Measurements from ENCODE around the gene RALGPS1. TPM values are rescaled to one million over a fixed set of nuclear protein-coding genes. Genes with fewer than 3 reads are reported as not detected.

Gene RALGPS1
- total and polyA plus RNA-seq, 2 of the 8 experiments (the other 6 are each of a cell fraction or from before 2014, with no cell fraction given) = 20.0 to 23.5 TPM

- TF ChIP-seq ATF2 (IDR thresholded peaks at IDR 0.05; ENCODE audit: low read length) = no peak
- TF ChIP-seq MAX (IDR thresholded peaks at IDR 0.05) = no peak
- no peak for TF ChIP-seq TAF7 (optimal IDR thresholded peaks at IDR 0.05; ENCODE audit: borderline replicate concordance, low read depth, low read length)
- no peak for TF ChIP-seq TCF12 (IDR thresholded peaks at IDR 0.05; ENCODE audit: low read depth, low read length)
These were observed 265.3 kb downstream of the RALGPS1 start (continued) for GRCh38 chr9:127179633-127180441.

Measured in H1 (cell line).